Caki2 (cell line): ENCODE results near the gene SLC7A6. TPM values are rescaled to one million over a fixed set of nuclear protein-coding genes. Genes with fewer than 3 reads are reported as not detected.

Experiments used
- DNase-seq: peaks from one replicate; pipeline ENCODE4 v3.0.0-alpha.2; 2015; ENCODE audit warnings: low read depth
- in situ Hi-C: cut with HindIII; loops from 2 replicates; pipeline ENCODE4 v1.10.0; 2016; ENCODE audit warnings: low sequenced_read_pairs, low pct_unique_long_range_greater_than_20kb, mixed read lengths
- total RNA-seq: library from RNA; depleted of rRNA; stranded (reverse); fragments of >200 nt; shearing (Covaris generic); gene quantifications from 2 replicates; pipeline ENCODE4 v1.2.3, GENCODE V29; 2014; ENCODE audit warnings: low replicate concordance; rRNA removed

The SLC7A6 gene
- 13.9 and 21.4 TPM in 2 replicates for total RNA-seq

DNA sequence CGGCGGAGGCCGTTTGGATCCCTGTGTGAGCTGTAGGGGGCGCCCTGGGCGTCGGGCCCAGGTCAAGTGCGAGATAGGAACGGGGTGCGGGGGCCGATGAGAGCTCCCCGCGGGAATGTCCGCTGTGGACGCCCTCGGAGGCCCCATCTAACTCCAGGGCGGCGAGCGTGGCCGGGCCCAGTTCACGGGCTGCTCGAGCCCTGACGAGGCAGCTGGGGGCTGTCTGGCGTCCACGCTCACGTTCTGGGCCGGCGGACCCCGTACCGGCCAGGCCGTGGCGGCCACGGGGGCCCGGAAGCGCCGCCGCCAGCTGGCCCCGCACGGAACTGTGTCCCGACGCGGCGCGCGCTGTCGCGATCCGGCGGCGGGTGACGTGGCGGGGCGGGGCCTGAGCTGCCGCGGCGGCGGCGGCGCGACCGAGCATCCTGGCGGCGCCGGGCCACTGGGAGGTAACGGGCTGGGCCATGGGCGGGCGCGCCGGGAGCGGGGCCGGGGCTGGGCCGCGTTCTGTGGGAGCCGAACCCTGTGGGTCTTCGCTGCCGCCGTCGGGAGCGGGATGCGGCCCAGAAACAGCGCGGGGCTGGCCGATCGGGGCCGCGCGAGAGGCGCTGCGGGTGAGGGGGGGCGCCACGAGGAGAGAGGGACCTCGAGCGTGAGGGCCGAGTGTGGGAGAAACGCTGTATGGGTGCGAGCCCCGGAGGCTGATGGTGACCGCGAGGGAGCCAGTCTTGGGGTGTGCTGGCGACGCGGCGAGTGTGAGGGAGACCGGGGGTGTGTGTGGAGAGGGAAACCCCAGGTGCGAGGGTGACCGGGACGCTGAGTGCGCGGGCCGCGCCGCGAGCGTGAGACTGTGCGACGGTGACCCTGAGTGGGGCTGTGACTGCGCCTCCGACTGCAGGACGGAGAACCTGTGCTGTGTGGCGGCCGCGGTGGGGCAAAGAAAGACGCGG lies at the start of gene SLC7A6:
Gene SLC7A6, plus strand, starts transcription at position 399 of the 950 bp plus-strand sequence. CDS start 10,201 bp downstream, outside the sequence.
- peak; percentile 61 for DNase-seq
- in situ Hi-C loops: no loop called here

- DNase-seq: no peak
- in situ Hi-C loops: loop anchor here (25.0 kb wide), 1 partner anchor 152 kb away; no protein-coding TSS in a partner anchor
These were observed 49.6 kb upstream of the SLC7A6 start for GRCh38 chr16:68214726-68215125.

DNA sequence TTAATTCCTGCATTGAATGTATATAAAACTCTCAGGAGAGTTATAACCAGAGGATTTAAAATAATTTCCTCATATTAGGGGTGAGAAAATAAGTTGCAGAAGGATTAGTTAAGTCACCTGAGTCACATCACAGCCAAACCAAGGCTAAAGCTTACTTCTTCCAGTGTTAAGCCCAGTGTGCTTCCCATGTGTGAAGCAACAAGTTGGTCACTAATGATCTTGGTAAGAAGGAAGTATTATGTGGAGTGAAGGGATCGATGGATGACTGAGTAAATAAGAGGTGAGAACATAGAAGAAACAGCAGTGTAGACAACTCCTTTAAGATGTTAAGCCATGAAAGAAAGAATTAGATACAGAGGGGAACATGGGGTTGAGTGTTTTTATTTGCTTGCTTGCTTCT lies 49.0 kb upstream of the SLC7A6 start:
- in situ Hi-C loops: loop anchor here (25.0 kb wide), 1 partner anchor 153 kb away; no protein-coding TSS in a partner anchor
- DNase-seq: no peak

DNA sequence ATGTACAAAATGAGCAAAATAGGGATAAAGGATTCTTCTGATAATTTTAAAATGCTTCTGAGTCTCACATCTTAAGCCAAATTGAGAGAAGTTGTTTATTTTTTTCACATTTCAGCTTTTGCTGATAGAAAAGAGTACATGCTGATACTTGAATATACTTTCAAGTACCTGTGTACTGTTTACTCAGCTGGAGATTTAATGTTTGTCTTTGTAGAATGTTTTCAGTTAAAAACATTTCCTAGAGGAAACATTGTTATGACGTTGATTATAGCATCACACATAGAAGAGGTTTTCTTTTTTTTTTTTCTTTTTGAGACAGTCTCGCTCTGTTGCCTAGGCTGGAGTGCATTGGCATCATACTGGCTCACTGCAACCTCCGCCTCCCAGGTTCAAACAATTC lies 48.1 kb upstream of the SLC7A6 start:
- DNase-seq: no peak
- in situ Hi-C loops: loop anchor here (25.0 kb wide), 1 partner anchor 154 kb away; no protein-coding TSS in a partner anchor

DNA sequence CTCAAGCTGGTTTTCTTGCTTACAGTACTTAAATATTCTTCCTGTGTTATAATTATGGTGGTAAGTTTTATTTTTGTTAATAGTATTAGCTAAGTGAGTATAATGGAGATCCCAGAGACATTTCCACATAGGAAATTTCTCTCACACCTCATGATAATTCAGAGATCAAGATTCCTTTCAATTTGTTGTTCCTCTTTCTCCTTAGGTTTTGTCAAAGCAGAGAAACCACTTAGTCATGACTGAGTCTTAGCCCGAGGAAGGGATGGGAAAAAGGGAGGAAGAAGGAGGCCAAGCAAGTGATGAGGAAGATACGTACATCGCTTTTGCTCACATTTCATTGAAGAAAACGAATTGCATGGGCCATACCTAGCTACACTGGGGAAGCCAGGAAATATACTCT lies 46.8 kb upstream of the SLC7A6 start:
- in situ Hi-C loops: loop anchor here (25.0 kb wide), 1 partner anchor 155 kb away; no protein-coding TSS in a partner anchor
- DNase-seq: no peak

- in situ Hi-C loops: loop anchor here (25.0 kb wide), 1 partner anchor 158 kb away; no protein-coding TSS in a partner anchor
These were observed 44.5 kb upstream of the SLC7A6 start for GRCh38 chr16:68219725-68220351.

GRCh38 chr16:68223072-68223471 lies 41.3 kb upstream of the SLC7A6 start:
- no peak for DNase-seq
- in situ Hi-C loops: loop anchor here (25.0 kb wide), 1 partner anchor 161 kb away; no protein-coding TSS in a partner anchor

More at GRCh38 chr16:68219725-68220351, 44.5 kb upstream of the SLC7A6 start:
- DNase-seq: no peak

- DNase-seq: no peak
- in situ Hi-C loops: no loop called here
These were observed 38.2 kb upstream of the SLC7A6 start for GRCh38 chr16:68226116-68226515.

- DNase-seq: no peak
- in situ Hi-C loops: no loop called here
These were observed 37.0 kb upstream of the SLC7A6 start for GRCh38 chr16:68227183-68227793.

DNA sequence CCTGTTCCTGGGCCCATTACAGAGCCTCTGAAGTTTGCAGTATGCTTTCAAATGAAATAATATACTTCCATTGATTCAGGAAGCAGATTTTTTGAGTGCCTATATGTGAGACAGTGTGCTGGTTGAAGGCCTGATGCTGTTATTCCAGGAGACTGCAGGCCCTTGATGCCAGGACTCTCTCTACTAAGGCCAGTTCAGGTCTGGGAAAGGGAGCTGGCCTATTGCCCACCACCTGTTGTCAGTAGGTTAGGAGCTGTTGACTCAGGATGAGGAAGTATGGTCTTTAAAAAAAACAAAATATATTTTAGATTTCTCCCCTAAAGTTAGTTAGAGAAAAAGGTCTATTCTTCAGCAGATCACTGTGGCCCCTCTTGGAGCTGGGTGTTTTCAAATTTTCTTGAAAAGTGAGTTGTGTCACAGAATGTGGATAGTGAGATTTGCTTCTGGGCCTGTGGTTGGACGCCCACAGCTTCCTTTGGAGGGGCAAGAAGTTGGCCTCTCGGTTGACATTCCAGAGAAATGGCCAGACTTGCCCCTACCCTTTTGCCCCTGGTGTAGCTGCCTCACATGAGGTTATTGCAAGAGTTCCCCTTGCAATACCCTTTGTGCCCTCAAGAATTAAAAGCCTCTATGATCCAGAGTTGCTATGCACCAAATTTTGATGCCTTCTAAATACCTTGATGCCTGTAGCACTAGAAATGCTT lies 36.3 kb upstream of the SLC7A6 start:
- DNase-seq: no peak
- in situ Hi-C loops: no loop called here

GRCh38 chr16:68228652-68229051 lies 35.7 kb upstream of the SLC7A6 start:
- in situ Hi-C loops: no loop called here

GRCh38 chr16:68229431-68230175 lies 34.7 kb upstream of the SLC7A6 start:
- DNase-seq: peak; percentile 51

More at GRCh38 chr16:68228652-68229051, 35.7 kb upstream of the SLC7A6 start:
- no peak for DNase-seq

DNA sequence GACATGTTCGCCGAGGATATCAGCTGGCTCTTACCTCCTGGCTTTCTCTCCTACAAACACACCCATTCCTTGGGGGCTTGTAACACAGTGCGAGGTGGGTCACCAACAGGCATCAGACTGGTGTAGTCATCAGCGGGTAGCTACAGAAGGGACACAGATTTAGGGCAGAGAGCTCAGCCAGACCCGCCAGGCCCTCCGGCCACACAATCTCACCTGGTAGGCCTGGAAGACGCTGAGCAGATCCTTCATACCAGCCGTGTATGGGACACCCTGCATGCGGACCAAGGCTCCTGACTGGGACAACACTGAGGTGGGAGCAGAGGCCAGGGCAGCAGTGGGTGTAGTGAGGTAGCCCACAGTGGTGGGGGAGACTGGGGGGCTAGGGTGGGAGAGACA lies 34.2 kb upstream of the SLC7A6 start:
- in situ Hi-C loops: no loop called here
- DNase-seq: no peak

More at GRCh38 chr16:68229431-68230175, 34.7 kb upstream of the SLC7A6 start:
- in situ Hi-C loops: no loop called here

DNA sequence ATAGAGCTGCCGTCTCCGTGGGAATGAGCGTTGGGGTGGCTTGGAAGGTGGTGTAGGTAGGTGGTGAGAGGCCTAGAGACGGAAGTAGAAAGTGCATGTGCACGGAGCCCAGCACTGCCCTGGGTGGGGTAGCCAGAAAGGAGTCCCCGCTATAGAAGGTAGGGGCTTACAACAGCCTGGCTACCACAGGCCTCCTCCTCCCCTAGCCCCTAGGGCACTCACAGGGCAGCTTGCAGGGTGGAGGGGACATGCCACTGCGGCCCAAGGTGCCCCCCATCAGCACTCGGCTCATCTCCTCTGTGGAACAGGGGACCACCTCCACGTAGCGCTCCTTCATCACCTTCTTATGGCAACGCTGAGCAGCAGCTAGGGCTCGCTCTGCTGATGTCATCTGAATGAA lies 33.4 kb upstream of the SLC7A6 start:
- no peak for DNase-seq
- in situ Hi-C loops: no loop called here

- no peak for DNase-seq
- in situ Hi-C loops: no loop called here
These were observed 32.8 kb upstream of the SLC7A6 start for GRCh38 chr16:68231384-68232136.

DNA sequence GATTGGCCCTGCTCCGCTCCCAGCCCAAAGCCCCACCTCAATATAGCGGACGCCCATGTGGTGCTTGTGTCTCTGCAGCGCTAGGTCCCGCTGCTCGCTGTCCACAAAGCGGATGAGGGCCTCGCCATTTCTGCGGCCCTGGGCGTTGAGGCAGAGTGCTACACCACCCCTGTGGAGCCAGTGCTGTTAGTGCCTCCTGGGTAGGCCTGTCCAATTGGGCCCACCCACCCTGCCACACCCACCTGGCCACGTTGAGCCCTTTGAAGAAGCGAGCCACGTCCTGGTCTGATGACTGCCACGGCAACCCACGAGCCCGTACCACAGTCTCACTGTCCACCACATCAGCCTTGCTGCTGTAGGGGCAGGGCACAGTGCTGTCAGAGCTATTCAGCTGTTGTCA lies 32.0 kb upstream of the SLC7A6 start:
- in situ Hi-C loops: no loop called here
- DNase-seq: no peak
